ENCODE results near the gene MAFF.
"Not testable (repeated sequence)": the region's sequence is repeated elsewhere in the genome, so short reads cannot be mapped to it uniquely, and the experiment has no call there.

The MAFF gene

GRCh38 chr22:38201711-38202436, at the start of gene MAFF:
Gene MAFF (plus strand): TSS chr22:38201994. CDS start chr22:38213854, 11,860 bp downstream.
- DNase-seq: peak; percentile 77

- no peak for DNase-seq
Observed at GRCh38 chr22:38153821-38154562, 47.8 kb upstream of the MAFF start.

GRCh38 chr22:38154563-38154915, 47.3 kb upstream of the MAFF start:
- not testable (repeated sequence) for DNase-seq

- DNase-seq: no peak
Observed at GRCh38 chr22:38155703-38156102, 46.1 kb upstream of the MAFF start.

GRCh38 chr22:38162881-38163843, 38.6 kb upstream of the MAFF start:
- DNase-seq: no peak

- no peak for DNase-seq
Observed at GRCh38 chr22:38163844-38164550, 37.8 kb upstream of the MAFF start.

GRCh38 chr22:38164551-38164918, 37.3 kb upstream of the MAFF start:
- DNase-seq: no peak

GRCh38 chr22:38165922-38166593, 35.7 kb upstream of the MAFF start:
- no peak for DNase-seq

GRCh38 chr22:38167988-38168407, 33.8 kb upstream of the MAFF start:
- DNase-seq: no peak

- DNase-seq: no peak
Observed at GRCh38 chr22:38169116-38169515, 32.7 kb upstream of the MAFF start.

- no peak for DNase-seq
Observed at GRCh38 chr22:38170469-38170868, 31.3 kb upstream of the MAFF start.

GRCh38 chr22:38171927-38172831, 29.6 kb upstream of the MAFF start:
- DNase-seq: no peak

- peak; percentile 31 for DNase-seq
Observed at GRCh38 chr22:38172832-38173640, 28.8 kb upstream of the MAFF start.

- DNase-seq: no peak
Observed at GRCh38 chr22:38173641-38173906, 28.2 kb upstream of the MAFF start.

GRCh38 chr22:38174626-38175025, 27.2 kb upstream of the MAFF start:
- DNase-seq: no peak

GRCh38 chr22:38175206-38176118, 26.3 kb upstream of the MAFF start:
- no peak for DNase-seq

GRCh38 chr22:38176170-38176741, 25.5 kb upstream of the MAFF start:
- no peak for DNase-seq

- DNase-seq: no peak
Observed at GRCh38 chr22:38177044-38177443, 24.8 kb upstream of the MAFF start.

- not testable (repeated sequence) for DNase-seq
Observed at GRCh38 chr22:38177571-38177925, 24.2 kb upstream of the MAFF start.

Measured in NCI-H774 (cell line).